ENCODE measurements around the gene AP4E1.
"Not testable (repeated sequence)": the region's sequence is repeated elsewhere in the genome, so short reads cannot be mapped to it uniquely, and the experiment has no call there.

AP4E1 gene

DNA sequence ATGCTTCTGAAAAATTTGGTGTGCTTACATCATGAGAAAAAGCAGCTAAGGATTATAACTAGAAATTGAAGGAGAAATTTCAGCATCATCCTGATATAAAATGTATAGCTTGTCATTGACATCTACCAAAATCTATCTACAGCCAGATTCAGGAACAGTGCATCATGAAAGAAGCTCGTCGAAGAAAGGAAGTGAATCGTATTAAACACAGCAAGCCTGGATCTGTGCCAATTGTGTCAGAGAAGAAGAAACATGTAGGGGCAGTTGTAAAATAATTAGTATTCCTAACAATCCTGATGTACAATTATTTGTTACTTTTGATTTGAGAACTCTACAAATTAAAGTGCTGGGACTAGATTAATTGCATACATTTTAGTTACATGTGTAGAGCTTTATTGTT, 37.2 kb downstream of the AP4E1 start:
- H3K4me3 ChIP-seq (ENCODE audit: low read length) = no peak overlapping the region
- TF ChIP-seq ZNF274 (IDR thresholded peaks at IDR 0.05; ENCODE audit: low read depth, low read length) = no peak

- H3K4me3 ChIP-seq (ENCODE audit: low read length) = not testable (repeated sequence)
These were observed 42.3 kb downstream of the AP4E1 start for GRCh38 chr15:50950745-50951144.

DNA sequence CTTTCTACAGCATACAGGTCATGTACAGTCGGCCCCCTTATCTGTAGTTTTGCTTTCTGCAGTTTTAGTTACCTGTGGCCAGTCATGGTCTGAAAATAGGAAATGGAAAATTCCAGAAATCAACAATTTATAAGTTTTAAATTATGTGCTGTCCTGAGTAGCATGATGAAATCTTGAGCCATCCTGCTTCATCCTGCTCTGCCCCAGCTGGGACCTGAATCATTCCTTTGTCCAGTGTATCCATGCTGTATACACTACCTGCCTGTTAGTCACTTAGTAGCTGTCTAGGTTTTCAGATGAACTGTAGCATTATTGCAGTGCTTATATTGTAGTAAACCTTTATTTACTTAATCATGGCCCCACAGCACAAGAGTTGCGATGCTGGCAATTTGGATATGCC, 44.8 kb downstream of the AP4E1 start:
- no peak for TF ChIP-seq ZNF274 (IDR thresholded peaks at IDR 0.05; ENCODE audit: low read depth, low read length)
- H3K4me3 ChIP-seq (ENCODE audit: low read length) = no peak overlapping the region

DNA sequence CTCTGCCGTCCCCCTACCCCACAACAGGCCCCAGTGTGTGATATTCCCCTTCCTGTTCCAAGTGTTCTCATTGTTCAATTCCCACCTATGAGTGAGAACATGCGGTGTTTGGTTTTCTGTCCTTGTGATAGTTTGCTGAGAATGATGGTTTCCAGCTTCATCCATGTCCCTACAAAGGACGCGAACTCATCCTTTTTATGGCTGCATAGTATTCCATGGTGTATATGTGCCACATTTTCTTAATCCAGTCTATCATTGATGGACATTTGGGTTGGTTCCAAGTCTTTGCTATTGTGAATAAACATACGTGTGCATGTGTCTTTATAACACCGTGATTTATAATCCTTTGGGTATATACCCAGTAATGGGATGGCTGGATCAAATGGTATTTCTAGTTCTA, 46.4 kb downstream of the AP4E1 start:
- H3K4me3 ChIP-seq (ENCODE audit: low read length) = not testable (repeated sequence)

- TF ChIP-seq ZNF274 (IDR thresholded peaks at IDR 0.05; ENCODE audit: low read depth, low read length) = no peak
- H3K4me3 ChIP-seq (ENCODE audit: low read length) = no peak overlapping the region
These were observed 51.2 kb downstream of the AP4E1 start for GRCh38 chr15:50959717-50960116.

GRCh38 chr15:50964075-50964474, 55.6 kb downstream of the AP4E1 start:
- TF ChIP-seq ZNF274 (IDR thresholded peaks at IDR 0.05; ENCODE audit: low read depth, low read length) = no peak
- H3K4me3 ChIP-seq (ENCODE audit: low read length) = no peak overlapping the region

DNA sequence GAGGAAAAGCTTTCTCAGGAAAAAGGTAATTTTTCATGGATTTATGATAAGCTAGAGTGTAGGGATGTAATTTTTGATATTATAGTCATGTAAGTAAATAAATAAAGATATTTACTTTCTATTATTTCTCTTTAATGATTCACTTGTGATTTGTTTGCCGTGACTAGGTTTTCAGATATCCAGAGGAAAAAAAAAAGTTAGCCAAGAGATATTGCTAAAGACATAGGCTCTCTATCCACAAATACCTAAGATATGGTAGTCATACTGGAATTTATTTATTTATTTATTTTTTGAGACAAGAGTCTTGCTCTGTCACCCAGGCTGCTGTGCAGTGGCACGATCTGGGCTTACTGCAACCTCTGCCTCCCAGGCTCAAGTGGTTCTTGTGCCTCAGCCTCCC, 59.9 kb downstream of the AP4E1 start:
- H3K4me3 ChIP-seq (ENCODE audit: low read length) = no peak overlapping the region
- no peak for TF ChIP-seq ZNF274 (IDR thresholded peaks at IDR 0.05; ENCODE audit: low read depth, low read length)

DNA sequence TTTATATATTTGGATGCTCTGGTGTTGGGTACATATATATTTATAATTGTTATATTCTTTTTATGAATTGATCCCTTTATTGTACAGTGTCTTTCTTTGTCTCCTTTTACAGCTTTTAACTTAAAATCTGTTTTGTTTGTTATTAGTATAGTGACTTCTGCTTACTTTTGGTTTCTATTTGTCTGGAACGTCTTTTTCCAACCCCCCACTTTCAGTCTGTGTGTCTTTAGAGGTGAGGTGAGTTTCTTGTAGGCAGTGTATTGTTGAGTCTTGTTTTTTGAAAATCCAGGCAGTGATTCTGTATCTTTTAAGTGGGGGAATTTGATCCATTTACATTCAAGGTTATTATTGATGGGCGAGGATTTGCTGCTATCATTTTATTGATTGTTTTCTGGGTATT, 62.0 kb downstream of the AP4E1 start:
- no peak for TF ChIP-seq ZNF274 (IDR thresholded peaks at IDR 0.05; ENCODE audit: low read depth, low read length)
- H3K4me3 ChIP-seq (ENCODE audit: low read length) = no peak overlapping the region

DNA sequence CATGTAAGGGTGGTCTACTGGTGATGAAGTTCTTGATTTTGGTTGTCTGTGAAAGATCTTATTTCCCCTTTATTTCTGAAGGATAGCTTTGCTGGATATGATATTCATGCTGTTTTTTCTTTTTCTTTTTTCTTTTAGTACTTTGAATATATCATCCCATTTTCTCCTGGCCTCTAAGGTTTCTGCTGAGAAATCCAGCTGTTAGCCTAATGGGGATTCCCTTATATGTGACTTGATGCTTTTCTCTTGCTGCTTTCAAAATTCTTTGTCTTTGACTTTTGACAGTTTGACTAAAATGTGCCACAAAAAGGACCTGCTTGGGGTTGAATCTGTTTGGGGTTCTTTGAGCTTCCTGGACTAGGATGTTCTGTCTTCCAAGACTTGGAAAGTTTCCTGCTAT, 62.6 kb downstream of the AP4E1 start:
- H3K4me3 ChIP-seq (ENCODE audit: low read length) = no peak overlapping the region
- no peak for TF ChIP-seq ZNF274 (IDR thresholded peaks at IDR 0.05; ENCODE audit: low read depth, low read length)

GRCh38 chr15:50971542-50971941, 63.1 kb downstream of the AP4E1 start:
- no peak overlapping the region for H3K4me3 ChIP-seq (ENCODE audit: low read length)
- no peak for TF ChIP-seq ZNF274 (IDR thresholded peaks at IDR 0.05; ENCODE audit: low read depth, low read length)

DNA sequence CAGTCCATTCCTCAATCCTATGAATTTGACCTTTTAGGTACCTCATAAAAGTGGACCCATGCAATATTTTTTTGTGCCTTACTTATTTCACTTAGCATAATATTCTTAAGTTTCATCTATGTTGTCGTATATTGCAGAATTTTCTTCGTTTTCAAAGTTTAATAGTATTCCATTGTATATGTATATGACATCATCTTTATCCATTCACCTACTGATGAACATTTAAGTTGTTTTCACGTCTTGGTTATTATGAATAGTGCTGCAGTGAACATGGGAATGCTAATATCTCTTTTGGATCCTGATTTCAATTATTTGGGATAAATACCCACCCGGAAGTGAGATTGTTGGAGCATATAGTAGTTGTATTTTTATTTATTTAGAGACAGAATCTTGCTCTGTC, 65.1 kb downstream of the AP4E1 start:
- no peak overlapping the region for H3K4me3 ChIP-seq (ENCODE audit: low read length)
- TF ChIP-seq ZNF274 (IDR thresholded peaks at IDR 0.05; ENCODE audit: low read depth, low read length) = no peak

DNA sequence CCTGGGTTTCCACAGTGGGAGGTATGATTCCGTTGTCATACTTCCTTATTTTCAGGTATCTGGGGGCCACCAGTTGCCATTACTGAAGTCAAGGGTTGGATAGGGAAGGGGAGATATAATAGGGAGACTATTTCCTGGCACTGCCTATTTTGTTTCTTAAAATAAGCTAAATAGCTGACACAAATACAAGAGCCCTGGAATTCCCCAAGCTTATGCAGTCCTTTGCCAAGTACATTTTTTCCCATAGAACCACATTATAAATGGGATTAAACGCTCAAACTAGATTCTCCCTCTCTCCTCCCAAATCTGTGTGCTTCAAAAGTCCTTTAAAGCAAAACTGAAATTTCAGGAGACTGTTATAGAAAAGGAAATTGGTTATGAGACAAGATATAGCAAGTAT, 68.7 kb downstream of the AP4E1 start:
- no peak for TF ChIP-seq ZNF274 (IDR thresholded peaks at IDR 0.05; ENCODE audit: low read depth, low read length)
- no peak overlapping the region for H3K4me3 ChIP-seq (ENCODE audit: low read length)

GRCh38 chr15:50978580-50978979, 70.1 kb downstream of the AP4E1 start:
- H3K4me3 ChIP-seq (ENCODE audit: low read length) = no peak overlapping the region
- TF ChIP-seq ZNF274 (IDR thresholded peaks at IDR 0.05; ENCODE audit: low read depth, low read length) = no peak

GRCh38 chr15:50979041-50979440, 70.6 kb downstream of the AP4E1 start:
- TF ChIP-seq ZNF274 (IDR thresholded peaks at IDR 0.05; ENCODE audit: low read depth, low read length) = no peak
- H3K4me3 ChIP-seq (ENCODE audit: low read length) = no peak overlapping the region

GRCh38 chr15:50993598-50993997, 85.1 kb downstream of the AP4E1 start:
- H3K4me3 ChIP-seq (ENCODE audit: low read length) = no peak overlapping the region
- TF ChIP-seq ZNF274 (IDR thresholded peaks at IDR 0.05; ENCODE audit: low read depth, low read length) = no peak

GRCh38 chr15:50996641-50997040, 88.2 kb downstream of the AP4E1 start:
- no peak overlapping the region for H3K4me3 ChIP-seq (ENCODE audit: low read length)
- no peak for TF ChIP-seq ZNF274 (IDR thresholded peaks at IDR 0.05; ENCODE audit: low read depth, low read length)

All from GM08714 (cell line).